Measurements from ENCODE around the gene MYRIP.
"Not testable (repeated sequence)": the region's sequence is repeated elsewhere in the genome, so short reads cannot be mapped to it uniquely, and the experiment has no call there.

MYRIP gene

GRCh38 chr3:40012381-40012780 is 203.0 kb downstream of the MYRIP start:
- DNase-seq, result no peak
- in situ Hi-C loops (cut with MboI; ENCODE audit: low pct_unique_long_range_greater_than_20kb, low sequenced_read_pairs), result no loop called here

GRCh38 chr3:40016391-40016790 is 207.0 kb downstream of the MYRIP start:
- no peak for DNase-seq
- in situ Hi-C loops (cut with MboI; ENCODE audit: low pct_unique_long_range_greater_than_20kb, low sequenced_read_pairs), result no loop called here

GRCh38 chr3:40018369-40018768 is 209.0 kb downstream of the MYRIP start:
- no peak for DNase-seq
- in situ Hi-C loops (cut with MboI; ENCODE audit: low pct_unique_long_range_greater_than_20kb, low sequenced_read_pairs), result no loop called here

DNA sequence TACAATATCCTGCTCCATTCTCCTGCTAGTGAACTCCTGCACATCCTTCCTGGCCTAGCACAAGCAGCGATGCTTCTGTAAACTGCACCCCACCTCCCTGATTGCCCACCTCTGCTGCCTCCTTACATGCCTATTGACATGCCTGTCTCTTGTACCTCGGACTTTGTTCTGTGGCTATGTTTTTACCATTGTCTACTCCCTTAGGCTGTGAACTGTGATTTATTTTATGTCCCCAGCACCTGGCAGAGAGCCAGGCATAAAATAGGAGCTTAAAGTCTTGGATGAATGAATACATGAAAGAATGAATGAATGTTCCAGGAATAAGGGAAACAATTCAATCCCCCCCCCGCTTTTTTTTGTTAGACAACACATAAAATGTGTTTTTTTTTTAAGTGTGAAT is 210.0 kb downstream of the MYRIP start:
- in situ Hi-C loops (cut with MboI; ENCODE audit: low pct_unique_long_range_greater_than_20kb, low sequenced_read_pairs), result no loop called here
- DNase-seq, result no peak

- in situ Hi-C loops (cut with MboI; ENCODE audit: low pct_unique_long_range_greater_than_20kb, low sequenced_read_pairs), result no loop called here
- no peak for DNase-seq
These were observed 211.3 kb downstream of the MYRIP start for GRCh38 chr3:40020689-40021088.

- no peak for DNase-seq
- in situ Hi-C loops (cut with MboI; ENCODE audit: low pct_unique_long_range_greater_than_20kb, low sequenced_read_pairs), result no loop called here
These were observed 211.9 kb downstream of the MYRIP start for GRCh38 chr3:40021338-40021737.

DNA sequence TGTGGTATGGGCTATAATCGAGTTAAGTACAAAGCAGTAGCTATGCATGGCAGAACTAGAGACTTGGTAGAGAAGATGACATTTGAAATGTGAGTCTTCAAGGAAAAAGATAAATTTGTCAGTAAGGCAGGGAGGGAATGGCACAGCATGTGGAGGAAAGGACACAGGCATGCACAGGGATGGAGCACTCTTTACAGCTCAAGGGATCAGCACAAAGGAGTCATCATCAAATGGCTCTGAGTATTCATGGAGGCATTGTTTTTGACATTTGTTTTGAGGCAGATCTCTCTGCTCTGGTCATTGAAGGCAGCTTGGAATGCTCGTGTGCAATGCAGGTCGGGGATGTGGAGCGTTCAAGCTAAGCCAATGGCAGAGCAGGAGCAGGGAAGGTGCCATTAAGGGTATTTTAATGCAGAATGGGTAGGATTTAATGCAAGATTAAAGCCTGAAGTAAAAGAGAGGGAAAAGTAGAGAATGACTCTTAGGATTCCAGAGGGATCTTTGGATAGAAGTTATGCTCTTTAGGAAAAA is 213.0 kb downstream of the MYRIP start:
- in situ Hi-C loops (cut with MboI; ENCODE audit: low pct_unique_long_range_greater_than_20kb, low sequenced_read_pairs), result no loop called here
- DNase-seq, result no peak

DNA sequence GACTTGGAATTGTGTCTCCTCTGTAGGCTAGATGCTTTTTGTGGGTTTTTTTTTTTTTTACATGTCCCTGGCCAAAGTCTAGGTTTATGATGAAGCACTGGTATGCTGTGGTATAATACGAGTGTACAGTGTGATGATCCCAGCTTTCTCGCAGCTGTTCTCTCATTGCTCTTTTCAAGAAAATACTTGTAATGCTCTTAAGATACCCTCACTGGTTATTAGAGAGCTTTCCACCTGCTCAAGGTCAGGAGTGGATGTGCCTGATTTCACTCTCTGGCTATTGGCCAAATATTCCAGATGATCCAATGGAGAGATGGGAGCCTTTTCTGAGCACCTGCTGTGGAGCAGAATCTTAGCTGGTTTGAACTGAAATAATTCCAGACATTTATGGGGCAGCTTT is 215.1 kb downstream of the MYRIP start:
- in situ Hi-C loops (cut with MboI; ENCODE audit: low pct_unique_long_range_greater_than_20kb, low sequenced_read_pairs), result no loop called here
- DNase-seq, result no peak

GRCh38 chr3:40025892-40026291 is 216.5 kb downstream of the MYRIP start:
- peak; percentile 1 for DNase-seq
- in situ Hi-C loops (cut with MboI; ENCODE audit: low pct_unique_long_range_greater_than_20kb, low sequenced_read_pairs), result not testable (repeated sequence)

DNA sequence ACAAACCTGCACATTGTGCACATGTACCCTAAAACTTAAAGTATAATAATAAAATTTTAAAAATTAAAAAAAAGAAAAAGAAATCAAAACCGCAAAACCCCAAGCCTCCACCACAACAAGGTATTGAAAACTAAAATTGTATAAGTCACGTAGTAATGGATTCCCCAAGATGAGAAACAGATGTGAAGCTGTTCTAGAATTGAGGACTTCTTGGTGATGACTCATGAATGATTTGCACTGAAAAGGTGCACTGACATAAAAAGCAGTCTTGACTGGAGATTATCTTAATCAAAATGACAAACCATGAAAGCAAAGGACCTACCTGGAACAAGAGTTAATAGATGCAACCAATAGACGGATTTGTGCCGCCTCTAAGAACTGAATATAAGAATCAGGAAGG is 225.8 kb downstream of the MYRIP start:
- in situ Hi-C loops (cut with MboI; ENCODE audit: low pct_unique_long_range_greater_than_20kb, low sequenced_read_pairs), result no loop called here
- no peak for DNase-seq

GRCh38 chr3:40037582-40037981 is 228.2 kb downstream of the MYRIP start:
- in situ Hi-C loops (cut with MboI; ENCODE audit: low pct_unique_long_range_greater_than_20kb, low sequenced_read_pairs), result no loop called here
- no peak for DNase-seq

- no peak for DNase-seq
- in situ Hi-C loops (cut with MboI; ENCODE audit: low pct_unique_long_range_greater_than_20kb, low sequenced_read_pairs), result no loop called here
These were observed 233.5 kb downstream of the MYRIP start for GRCh38 chr3:40042752-40043443.

- in situ Hi-C loops (cut with MboI; ENCODE audit: low pct_unique_long_range_greater_than_20kb, low sequenced_read_pairs), result no loop called here
- DNase-seq, result no peak
These were observed 234.0 kb downstream of the MYRIP start for GRCh38 chr3:40043444-40043755.

DNA sequence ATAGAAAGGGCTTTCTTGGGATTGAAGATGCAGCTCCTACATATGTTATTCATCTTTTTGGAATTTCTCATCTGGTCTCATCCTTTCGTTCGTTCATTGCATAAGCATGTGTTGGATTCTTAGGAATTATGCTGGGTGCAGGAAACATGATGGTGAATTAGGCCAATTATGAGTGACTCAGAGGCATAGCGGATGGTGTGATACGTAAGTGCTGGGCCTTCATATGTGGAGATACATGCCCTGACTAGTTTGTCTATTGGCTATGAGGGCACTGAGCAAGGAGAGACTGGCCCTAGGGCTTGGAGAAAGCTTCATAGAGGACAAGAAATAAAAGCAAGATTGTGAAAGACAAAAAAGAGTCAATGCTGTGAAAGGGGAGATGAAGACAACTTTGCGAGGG is 235.1 kb downstream of the MYRIP start:
- in situ Hi-C loops (cut with MboI; ENCODE audit: low pct_unique_long_range_greater_than_20kb, low sequenced_read_pairs), result no loop called here
- no peak for DNase-seq

- no peak for DNase-seq
- in situ Hi-C loops (cut with MboI; ENCODE audit: low pct_unique_long_range_greater_than_20kb, low sequenced_read_pairs), result no loop called here
These were observed 235.6 kb downstream of the MYRIP start for GRCh38 chr3:40045051-40045450.

DNA sequence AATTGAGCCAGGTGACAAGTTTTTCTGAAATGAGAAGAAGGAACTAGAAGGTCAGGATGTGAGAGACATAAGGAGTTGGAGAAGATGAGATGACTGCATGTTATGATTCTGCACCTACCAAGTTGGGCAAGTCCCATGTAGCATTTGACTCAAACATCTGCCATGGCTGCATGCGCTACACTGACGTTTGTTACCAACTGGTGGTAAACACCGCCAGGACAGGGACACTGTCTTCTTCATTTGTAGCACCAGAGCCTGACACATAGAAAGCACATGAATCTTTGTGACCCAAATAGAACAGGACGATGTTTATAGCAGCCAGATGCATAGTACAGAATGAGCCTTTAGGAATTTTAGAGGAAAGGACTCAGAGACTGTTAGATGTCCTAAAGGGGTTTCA is 236.7 kb downstream of the MYRIP start:
- in situ Hi-C loops (cut with MboI; ENCODE audit: low pct_unique_long_range_greater_than_20kb, low sequenced_read_pairs), result no loop called here
- DNase-seq, result no peak

GRCh38 chr3:40047406-40047805 is 238.0 kb downstream of the MYRIP start:
- in situ Hi-C loops (cut with MboI; ENCODE audit: low pct_unique_long_range_greater_than_20kb, low sequenced_read_pairs), result no loop called here

DNA sequence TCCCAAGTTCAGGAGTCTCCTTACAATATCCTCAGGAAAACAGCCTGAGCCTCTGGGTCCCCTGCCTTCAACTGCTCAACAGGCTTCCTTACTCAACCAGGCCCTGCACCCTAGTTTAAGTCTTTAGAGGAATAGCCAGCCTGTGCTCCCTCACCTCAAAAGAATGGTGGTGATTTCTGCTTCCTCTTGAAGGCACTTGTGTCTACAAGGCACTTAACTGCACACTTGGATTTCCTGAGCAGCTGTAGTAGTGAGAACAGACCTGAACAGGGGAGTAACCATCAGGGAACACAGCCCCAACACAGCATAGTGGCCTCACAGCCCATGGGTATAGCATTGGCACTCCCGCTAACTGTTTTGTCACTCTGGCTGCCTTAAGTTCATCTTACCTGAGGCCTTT is 244.3 kb downstream of the MYRIP start:
- in situ Hi-C loops (cut with MboI; ENCODE audit: low pct_unique_long_range_greater_than_20kb, low sequenced_read_pairs), result no loop called here
- no peak for DNase-seq

More at GRCh38 chr3:40047406-40047805, 238.0 kb downstream of the MYRIP start:
- no peak for DNase-seq

- in situ Hi-C loops (cut with MboI; ENCODE audit: low pct_unique_long_range_greater_than_20kb, low sequenced_read_pairs), result no loop called here
- DNase-seq, result no peak
These were observed 245.3 kb downstream of the MYRIP start for GRCh38 chr3:40054568-40055222.

- no peak for DNase-seq
- in situ Hi-C loops (cut with MboI; ENCODE audit: low pct_unique_long_range_greater_than_20kb, low sequenced_read_pairs), result no loop called here
These were observed 246.0 kb downstream of the MYRIP start for GRCh38 chr3:40055361-40055760.

DNA sequence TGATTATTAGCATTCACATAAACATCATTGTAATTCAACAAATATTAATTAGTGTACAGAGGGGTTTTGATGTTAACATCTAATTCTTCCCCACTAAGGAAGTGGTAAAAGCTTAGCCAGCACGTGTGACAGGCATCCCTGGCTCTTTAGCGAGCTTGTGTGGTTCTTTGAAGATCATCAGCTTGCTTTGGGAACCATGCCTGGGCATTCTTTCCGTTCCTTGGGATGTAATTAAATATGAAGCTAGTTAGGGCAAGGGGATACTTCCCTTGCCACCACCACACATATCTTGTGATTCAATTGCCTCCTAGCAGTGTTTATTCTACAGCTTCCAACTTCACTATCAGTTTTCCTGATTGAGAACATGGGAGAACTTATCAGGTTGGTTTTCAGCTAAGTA is 246.5 kb downstream of the MYRIP start:
- no peak for DNase-seq
- in situ Hi-C loops (cut with MboI; ENCODE audit: low pct_unique_long_range_greater_than_20kb, low sequenced_read_pairs), result no loop called here

All from KBM-7 (cell line).